CD14-positive monocyte (primary cell): ENCODE results near the gene CREB3L4. TPM values are rescaled to one million over a fixed set of nuclear protein-coding genes. Genes with fewer than 3 reads are reported as not detected.

Experiments used
- DNase-seq, 3 donors: peaks; one replicate each; pipeline ENCODE4 v3.0.0-alpha.2; 2011 to 2022
- H2AFZ ChIP-seq: 2 replicates; pipeline ENCODE4 v1.6.0; 2012; ENCODE audit warnings: mild to moderate bottlenecking, low read depth, low read length, inconsistent platforms; ENCODE audit not compliant: insufficient read depth, poor library complexity, severe bottlenecking
- H3K27ac ChIP-seq, 2 donors: 1 replicate in 1 of 2; 2 replicates in 1 of 2; pipeline ENCODE4 v1.5.1; 2012 to 2013; ENCODE audit warnings: low read length in 2 of 2, control low read depth in 1 of 2, inconsistent platforms in 1 of 2, low read depth in 1 of 2, mild to moderate bottlenecking in 1 of 2
- H3K27me3 ChIP-seq, 2 donors: one replicate each; pipeline versions ENCODE4 v1.6.0 to v1.6.1; 2011 to 2013; ENCODE audit warnings: low read length in 2 of 2; ENCODE audit not compliant: control insufficient read depth in 2 of 2, insufficient read depth in 2 of 2
- H3K36me3 ChIP-seq, 2 donors: replicated peaks in 1 of 2; 1 replicate in 1 of 2; 2 replicates in 1 of 2; pipeline versions ENCODE4 v1.5.1 to v1.6.1; 2012 to 2013; ENCODE audit warnings: low read length in 2 of 2, control low read depth in 1 of 2, inconsistent platforms in 1 of 2, mild to moderate bottlenecking in 1 of 2; ENCODE audit not compliant: insufficient read depth in 2 of 2, control insufficient read depth in 1 of 2
- H3K4me1 ChIP-seq, 2 donors: 1 replicate in 1 of 2; 2 replicates in 1 of 2; pipeline versions ENCODE4 v1.5.1 to v1.6.1; 2012 to 2013; ENCODE audit warnings: low read length in 2 of 2, control low read depth in 1 of 2, inconsistent platforms in 1 of 2, mild to moderate bottlenecking in 1 of 2, moderate library complexity in 1 of 2; ENCODE audit not compliant: insufficient read depth in 2 of 2, control insufficient read depth in 1 of 2
- H3K4me2 ChIP-seq: replicated peaks from 2 replicates; pipeline ENCODE3; 2012; ENCODE audit warnings: low read length, moderate library complexity, mild to moderate bottlenecking; ENCODE audit not compliant: poor library complexity, severe bottlenecking; ENCODE audit errors: extremely low read depth
- H3K4me3 ChIP-seq, 3 experiments: fragments of 200-600 bp in 1 of 3; sonication (generic) in 1 of 3; replicated peaks in 1 of 3; 1 replicate in 2 of 3; 2 replicates in 1 of 3; pipeline ENCODE4 v1.5.1; 2011 to 2013; ENCODE audit warnings: low read length in 3 of 3, mild to moderate bottlenecking in 3 of 3, control low read depth in 2 of 3, low read depth in 2 of 3, inconsistent platforms in 1 of 3, moderate library complexity in 1 of 3
- H3K79me2 ChIP-seq: 2 replicates; pipeline ENCODE4 v1.6.0; 2012; ENCODE audit warnings: mild to moderate bottlenecking, control low read depth, inconsistent platforms, low read length, moderate library complexity; ENCODE audit not compliant: insufficient read depth
- H3K9ac ChIP-seq: 2 replicates; pipeline ENCODE4 v1.6.0; 2017; ENCODE audit warnings: low read length, mild to moderate bottlenecking; ENCODE audit not compliant: insufficient read depth, poor library complexity, severe bottlenecking
- H3K9me3 ChIP-seq, 2 donors: replicated peaks in 1 of 2; 1 replicate in 1 of 2; 2 replicates in 1 of 2; pipeline versions ENCODE4 v1.5.1 to v1.6.1; 2012 to 2013; ENCODE audit warnings: low read length in 2 of 2, control low read depth in 1 of 2; ENCODE audit not compliant: control insufficient read depth in 1 of 2, insufficient read depth in 1 of 2
- H4K20me1 ChIP-seq: 2 replicates; pipeline ENCODE4 v1.6.0; 2012; ENCODE audit warnings: mild to moderate bottlenecking, low read length, control low read depth, moderate library complexity; ENCODE audit not compliant: insufficient read depth
- H3K27ac Mint-ChIP-seq, 7 donors: one replicate each; pipeline ENCODE4 v1.8.0; 2020; ENCODE audit warnings: mild to moderate bottlenecking in 7 of 7, mixed read lengths in 7 of 7, moderate library complexity in 6 of 7, inconsistent platforms in 2 of 7
- H3K27me3 Mint-ChIP-seq, 3 donors: one replicate each; pipeline ENCODE4 v1.8.0; 2021 to 2022; ENCODE audit warnings: low read depth in 3 of 3, mild to moderate bottlenecking in 3 of 3, mixed read lengths in 3 of 3, moderate library complexity in 3 of 3, inconsistent platforms in 1 of 3
- H3K36me3 Mint-ChIP-seq, 2 donors: one replicate each; pipeline ENCODE4 v1.8.0; 2020; ENCODE audit warnings: mixed read lengths in 2 of 2, inconsistent platforms in 1 of 2, mild to moderate bottlenecking in 1 of 2
- H3K4me1 Mint-ChIP-seq: one replicate; pipeline ENCODE4 v1.8.0; 2020; ENCODE audit warnings: mild to moderate bottlenecking, mixed read lengths
- H3K4me3 Mint-ChIP-seq, 2 donors: one replicate each; pipeline ENCODE4 v1.8.0; 2020; ENCODE audit warnings: mild to moderate bottlenecking in 2 of 2, mixed read lengths in 2 of 2, moderate library complexity in 1 of 2
- H3K9me3 Mint-ChIP-seq, 7 donors: one replicate each; pipeline ENCODE4 v1.8.0; 2020 to 2022; ENCODE audit warnings: mixed read lengths in 7 of 7, mild to moderate bottlenecking in 6 of 7, moderate library complexity in 6 of 7, inconsistent platforms in 2 of 7
- CTCF ChIP-seq: fragments of 200-600 bp; IDR thresholded peaks from one replicate; pipeline ENCODE4 v1.8.0; 2022; ENCODE audit warnings: antibody characterized with exemption, mild to moderate bottlenecking
- WGBS: methylation state at CpG from one replicate; pipeline ENCODE4 v1.1.5; 2013; ENCODE audit warnings: missing lambda C conversion rate; ENCODE audit not compliant: insufficient coverage; 5-methylcytosine and 5-hydroxymethylcytosine counted together
- intact Hi-C, 2 donors: fragments of 100-400 bp; cut with micrococcal nuclease; formaldehyde crosslinking; loops; one replicate each; pipeline versions ENCODE4 v1.15.0 to v1.15.1; 2023
- polyA plus RNA-seq, 3 donors: library from polyadenylated mRNA; depleted of rRNA in 1 of 3; unstranded in 2 of 3; stranded (reverse) in 1 of 3; fragments of 300-500 nt in 2 of 3; fragments of >200 nt in 1 of 3; fragmentation: Illumina TruSeq in 2 of 3; gene quantifications; 1 replicate in 2 of 3; 2 replicates in 1 of 3; pipeline ENCODE4 v1.2.3, GENCODE V29; 2012 to 2021

CREB3L4 gene
- polyA plus RNA-seq, 3 donors: 5.0 to 7.6 (median 6.8) TPM

GRCh38 chr1:153922972-153923925 is 44.5 kb upstream of the CREB3L4 start, which contains the start of gene GATAD2B:
Gene GATAD2B (minus strand): TSS chr1:153922972. CDS start chr1:153828347, 94,625 bp downstream.
- Histone ChIP-seq H3K79me2 (peaks cover 44% of the 10 kb centered on the region), H3K4me1 (peaks cover 31 to 39% of the 10 kb centered on the region in 2 donors), H3K36me3 (peaks cover 0 to 11% of the 10 kb centered on the region in 2 donors), H3K4me3 (peak within 1 kb of the TSS; percentile 80 to 89 (median 83)), H3K9me3 (no peaks in the 10 kb centered on the region), H2AFZ (peak within 1 kb of the TSS; percentile 87), H4K20me1 (peaks cover 31% of the 10 kb centered on the region), H3K9ac (peak within 1 kb of the TSS; percentile 69), H3K27ac (peak within 1 kb of the TSS; percentile 87 to 93), H3K27me3 (no peaks in the 10 kb centered on the region), H3K4me2 (peak within 1 kb of the TSS; percentile 79)
- Mint-ChIP-seq H3K9me3 (no peaks in the 10 kb centered on the region), H3K4me1 (peaks cover 38% of the 10 kb centered on the region), H3K36me3 (peaks cover 11 to 18% of the 10 kb centered on the region in 2 donors), H3K4me3 (peak within 1 kb of the TSS; percentile 95), H3K27me3 (peaks cover 0 to 3% (median 0%) of the 10 kb centered on the region in 3 donors), H3K27ac (peak within 1 kb of the TSS; percentile 90 to 97 (median 95))
- WGBS: 0% methylated on average over 40 of the region's 53 CpGs
- intact Hi-C loops: loop anchor here (2.0 to 5.0 kb wide), 4 partner anchors 22 to 116 kb away; partner anchors contain the start of genes CRTC2 (in 1 of the 2) and RAB13 (in 1 of the 2)
- DNase-seq: peak; percentile 99 to 100 (median 100)
- TF ChIP-seq CTCF: no peak

- no peak overlapping the region for H3K9ac ChIP-seq
- H3K79me2 ChIP-seq: peaks cover 12% of the 10 kb centered on the region
- Mint-ChIP-seq H3K9me3 (no peaks in the 10 kb centered on the region), H3K27me3 (peaks cover 0 to 4% (median 0%) of the 10 kb centered on the region in 3 donors), H3K36me3 (peaks cover 23 to 26% of the 10 kb centered on the region in 2 donors), H3K4me3 (no peak overlapping the region), H3K27ac (no peak overlapping the region), H3K4me1 (peaks cover 24% of the 10 kb centered on the region)
- 96% methylated on average over 3 of the region's 4 CpGs for WGBS
- H3K4me2 ChIP-seq: no peak overlapping the region
- no peak for TF ChIP-seq CTCF
- DNase-seq: no peak
- H3K27ac ChIP-seq: no peak overlapping the region
- H4K20me1 ChIP-seq: peaks cover 32% of the 10 kb centered on the region
- intact Hi-C loops: no loop called here
- H3K4me1 ChIP-seq: peaks cover 17 to 20% of the 10 kb centered on the region in 2 donors
- peaks cover 22 to 26% of the 10 kb centered on the region in 2 donors for H3K36me3 ChIP-seq
- no peak overlapping the region for H3K4me3 ChIP-seq
- H3K9me3 ChIP-seq: no peaks in the 10 kb centered on the region
- no peaks in the 10 kb centered on the region for H3K27me3 ChIP-seq
- no peak overlapping the region for H2AFZ ChIP-seq
Observed at GRCh38 chr1:153926405-153926804, 41.3 kb upstream of the CREB3L4 start.
